T-helper 2 cell treated with Interferon-gamma antibody and Interleukin-4, amounts not matched to agents 100 ng/mL and 5 ng/mL, for 36 hours (primary cell): ENCODE results near the gene KIF9. TPM values are rescaled to one million over a fixed set of nuclear protein-coding genes. Genes with fewer than 3 reads are reported as not detected.
"Not testable (repeated sequence)": the region's sequence is repeated elsewhere in the genome, so short reads cannot be mapped to it uniquely, and the experiment has no call there.

ENCODE experiments used
- intact Hi-C: fragments of 100-400 bp; cut with micrococcal nuclease; formaldehyde crosslinking; loops from one replicate; pipeline ENCODE4 v1.15.1; 2023
- total RNA-seq: library from RNA; stranded (reverse); gene quantifications from 2 replicates; pipeline ENCODE4 v1.2.3, GENCODE V29; 2022

KIF9 gene
- total RNA-seq, 1 donor from 2014 or later, result 2.3 TPM

GRCh38 chr3:47251689-47252088 is 30.9 kb downstream of the KIF9 start:
- intact Hi-C loops, result no loop called here

GRCh38 chr3:47251085-47251484 is 31.5 kb downstream of the KIF9 start:
- intact Hi-C loops, result not testable (repeated sequence)

GRCh38 chr3:47250309-47251060 is 32.1 kb downstream of the KIF9 start:
- intact Hi-C loops, result no loop called here

- intact Hi-C loops, result no loop called here
Observed at GRCh38 chr3:47247131-47248064, 35.2 kb downstream of the KIF9 start.

- intact Hi-C loops, result no loop called here
Observed at GRCh38 chr3:47245271-47245670, 37.3 kb downstream of the KIF9 start.

- intact Hi-C loops, result no loop called here
Observed at GRCh38 chr3:47244531-47245100, 38.0 kb downstream of the KIF9 start.

- intact Hi-C loops, result no loop called here
Observed at GRCh38 chr3:47243419-47244147, 39.0 kb downstream of the KIF9 start.

GRCh38 chr3:47239929-47240328 is 42.7 kb downstream of the KIF9 start:
- intact Hi-C loops, result no loop called here

GRCh38 chr3:47238017-47238416 is 44.6 kb downstream of the KIF9 start:
- intact Hi-C loops, result no loop called here

GRCh38 chr3:47228088-47228487 is 54.5 kb downstream of the KIF9 start:
- intact Hi-C loops, result no loop called here

GRCh38 chr3:47227678-47228077 is 54.9 kb downstream of the KIF9 start:
- intact Hi-C loops, result no loop called here

- intact Hi-C loops, result no loop called here
Observed at GRCh38 chr3:47225310-47225906, 57.2 kb downstream of the KIF9 start.

- intact Hi-C loops, result no loop called here
Observed at GRCh38 chr3:47223755-47224154, 58.8 kb downstream of the KIF9 start.

- intact Hi-C loops, result no loop called here
Observed at GRCh38 chr3:47221798-47222197, 60.8 kb downstream of the KIF9 start.

- intact Hi-C loops, result no loop called here
Observed at GRCh38 chr3:47210863-47211405, 71.7 kb downstream of the KIF9 start.

- intact Hi-C loops, result not testable (repeated sequence)
Observed at GRCh38 chr3:47206022-47206421, 76.6 kb downstream of the KIF9 start.

GRCh38 chr3:47204875-47205274 is 77.7 kb downstream of the KIF9 start:
- intact Hi-C loops, result no loop called here

- intact Hi-C loops, result no loop called here
Observed at GRCh38 chr3:47202542-47202941, 80.1 kb downstream of the KIF9 start.

GRCh38 chr3:47197287-47197686 is 85.3 kb downstream of the KIF9 start:
- intact Hi-C loops, result no loop called here

GRCh38 chr3:47194994-47195393 is 87.6 kb downstream of the KIF9 start:
- intact Hi-C loops, result no loop called here
